ENCODE results near the gene KBTBD12.

DNA sequence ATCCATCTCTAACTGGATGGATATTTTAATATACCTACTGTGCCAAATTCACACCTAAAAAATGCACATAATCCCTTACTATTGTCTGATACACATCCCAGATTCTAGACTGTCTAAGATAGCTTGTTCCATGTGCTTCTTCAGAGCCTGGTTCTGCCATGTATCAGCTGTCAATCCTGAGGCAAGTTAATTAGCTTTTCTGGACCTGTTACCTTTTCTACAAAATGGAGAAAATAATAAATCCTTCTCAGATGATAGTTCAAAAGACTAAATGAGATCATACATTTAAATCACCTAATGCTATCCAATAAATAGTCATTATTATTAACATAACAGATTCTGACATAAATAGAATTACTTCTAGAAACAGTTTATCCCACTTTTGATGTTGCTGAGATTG lies 66.1 kb downstream of the KBTBD12 start:
- TF ChIP-seq POLR2A (IDR thresholded peaks at IDR 0.05; ENCODE audit: low read depth, low read length) (no peak), TAF1 (IDR thresholded peaks at IDR 0.05; ENCODE audit: low read depth, low read length) (no peak), POLR2AphosphoS5 (IDR thresholded peaks at IDR 0.05; ENCODE audit: low read depth, low read length) (no peak), SPI1 (IDR thresholded peaks at IDR 0.05; ENCODE audit: low read depth, low read length) (no peak), POU2F2 (IDR thresholded peaks at IDR 0.05; ENCODE audit: low read depth, low read length) (no peak), PAX5 (IDR thresholded peaks at IDR 0.05; ENCODE audit: insufficient read depth, low read length, severe bottlenecking) (no peak)

Measured in GM12891 (cell line).